UCSD-AML1 (cell line): ENCODE results near the gene WDR91.
"Not testable (repeated sequence)": the region's sequence is repeated elsewhere in the genome, so short reads cannot be mapped to it uniquely, and the experiment has no call there.

ENCODE experiments used
- DNase-seq: peaks from one replicate; lab custom pipeline; 2025; ENCODE audit not compliant: unreplicated experiment; lab: John Stamatoyannopoulos, UW

The WDR91 gene

DNA sequence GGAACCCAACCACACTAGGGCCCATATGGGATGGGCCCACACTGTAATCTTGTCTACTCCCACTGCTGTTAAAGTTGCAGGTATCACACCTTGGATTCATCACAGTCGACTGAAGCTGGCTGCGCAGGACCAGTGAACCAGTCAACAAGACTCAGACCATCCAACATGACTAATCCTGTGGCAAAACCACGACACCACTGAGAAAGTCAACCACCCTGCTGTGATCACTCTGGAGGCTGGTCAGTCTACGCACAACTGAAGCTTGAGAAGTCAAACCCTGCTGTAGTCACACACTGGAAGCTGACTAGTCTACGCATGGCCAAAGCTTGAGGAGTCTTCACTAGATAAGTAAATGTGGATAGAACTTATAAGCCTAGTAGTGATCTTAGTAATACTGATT, 31.2 kb downstream of the WDR91 start:
- DNase-seq, result no peak

GRCh38 chr7:135179321-135179925, 31.9 kb downstream of the WDR91 start:
- no peak for DNase-seq

GRCh38 chr7:135178364-135178763, 33.0 kb downstream of the WDR91 start:
- no peak for DNase-seq

DNA sequence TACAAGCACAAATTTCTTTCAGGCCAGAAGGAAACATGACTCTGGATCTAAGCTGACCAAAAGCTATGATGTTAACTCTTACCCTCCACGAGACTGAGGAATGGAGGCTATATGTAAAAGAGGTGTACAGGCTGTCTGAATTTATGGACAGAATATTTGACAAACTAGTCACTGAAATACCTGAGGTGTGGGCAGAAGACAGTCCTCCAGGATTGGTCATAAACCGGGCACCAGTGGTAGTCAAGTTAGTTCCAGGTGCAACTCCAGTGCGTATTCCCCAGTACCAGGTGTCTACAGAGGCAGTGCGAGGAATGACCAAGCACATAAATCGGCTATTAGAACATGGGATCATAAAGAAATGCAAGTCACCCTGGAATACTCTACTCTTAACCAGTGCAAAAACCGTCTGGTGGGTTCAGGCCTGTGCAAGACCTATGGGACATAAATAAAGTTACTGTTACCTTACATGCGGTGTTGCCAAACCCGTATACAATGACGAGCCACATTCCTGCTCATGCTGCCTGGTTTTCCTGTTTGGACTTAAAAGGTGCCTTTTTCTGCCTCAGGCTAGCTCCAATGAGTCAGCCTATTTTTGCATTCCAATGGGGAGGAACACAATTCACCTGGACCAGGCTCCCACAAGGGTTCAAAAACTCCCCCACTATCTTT, 34.2 kb downstream of the WDR91 start:
- DNase-seq, result no peak

DNA sequence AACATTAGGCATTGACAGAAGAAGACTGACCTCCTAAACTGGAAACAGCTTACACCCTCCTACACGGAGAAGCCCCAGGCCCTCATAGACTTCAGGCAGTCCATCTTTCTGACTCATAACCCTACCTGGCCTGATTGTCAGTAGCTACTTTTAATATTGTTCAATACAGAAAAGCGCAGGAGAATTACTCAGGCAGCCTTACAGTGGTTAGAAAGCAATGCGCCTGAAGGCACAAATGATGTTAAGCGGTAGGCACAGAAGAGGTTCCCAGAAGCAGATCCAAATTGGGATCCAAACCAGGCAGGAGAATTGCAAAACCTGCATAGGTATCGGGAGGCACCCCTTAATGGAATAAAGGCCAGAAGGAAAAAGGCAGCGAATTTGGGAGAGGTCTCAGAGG, 35.4 kb downstream of the WDR91 start:
- no peak for DNase-seq

DNA sequence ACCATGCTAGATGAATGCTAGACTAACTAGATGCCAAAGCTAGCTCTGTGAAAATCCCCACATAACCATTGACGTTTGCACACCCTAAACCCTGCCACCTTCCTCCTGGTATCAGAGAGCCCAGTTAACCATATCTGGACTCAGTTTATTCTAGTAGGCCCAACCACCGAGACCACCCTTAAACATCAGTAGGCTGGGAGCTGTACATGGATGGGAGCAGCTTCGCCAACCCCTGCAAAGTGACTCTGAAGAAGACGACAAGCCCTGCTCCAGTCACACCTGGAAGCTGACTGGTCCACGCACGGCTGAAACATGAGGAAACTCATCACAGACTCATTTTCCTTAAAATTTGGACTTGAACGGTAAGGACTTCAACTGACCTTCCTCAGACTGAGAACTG, 36.4 kb downstream of the WDR91 start:
- DNase-seq, result no peak

DNA sequence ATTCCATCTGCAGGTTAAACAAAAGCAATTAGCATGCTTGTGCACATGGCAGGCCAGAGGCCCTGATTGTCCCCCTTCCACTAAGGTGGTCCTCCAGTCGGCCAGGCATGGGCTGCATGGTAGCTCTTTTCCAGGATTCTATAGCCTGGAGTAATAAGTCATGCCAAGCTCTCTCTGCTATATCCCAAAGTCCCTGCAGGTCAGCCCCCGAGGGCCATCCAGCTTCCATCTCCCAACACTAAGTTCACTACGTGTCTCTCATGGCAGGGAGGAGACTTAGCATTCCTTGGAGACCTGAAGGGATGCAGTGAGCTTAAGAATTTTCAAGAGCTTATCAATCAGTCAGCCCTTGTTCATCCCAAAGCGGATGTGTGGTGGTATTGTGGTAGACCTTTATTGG, 37.4 kb downstream of the WDR91 start:
- DNase-seq, result not testable (repeated sequence)

DNA sequence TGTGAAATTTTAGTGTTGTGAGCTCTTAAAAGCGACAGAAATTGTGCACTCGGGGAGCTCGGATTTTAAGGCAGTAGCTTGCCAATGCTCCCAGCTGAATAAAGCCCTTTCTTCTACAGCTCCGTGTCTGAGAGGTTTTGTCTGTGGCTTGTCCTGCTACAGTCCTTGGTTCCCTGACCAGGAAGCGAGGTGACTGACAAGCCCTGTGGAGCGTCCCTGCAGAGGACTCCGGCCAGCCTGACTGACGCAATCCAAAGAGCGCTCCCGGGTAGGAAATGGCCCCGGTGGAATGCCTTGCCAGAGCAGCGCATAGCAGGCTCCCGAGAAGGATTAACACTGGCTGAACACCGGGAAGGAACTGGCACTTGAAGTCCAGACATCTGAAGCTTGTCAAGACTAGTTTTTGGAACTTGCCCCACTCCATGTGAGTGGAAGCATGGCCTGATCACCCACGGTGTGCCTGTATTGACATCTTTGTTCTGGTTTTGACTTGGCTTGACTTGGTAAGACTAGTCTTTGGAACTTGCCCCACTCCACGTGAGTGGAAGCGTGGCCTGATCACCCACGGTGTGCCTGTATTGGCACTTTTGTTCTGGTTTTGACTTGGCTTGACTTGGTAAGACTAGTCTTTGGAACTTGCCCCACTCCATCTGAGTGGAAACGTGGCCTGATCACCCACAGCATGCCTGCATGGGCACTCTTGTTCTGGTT, 39.6 kb downstream of the WDR91 start:
- DNase-seq, result not testable (repeated sequence)

GRCh38 chr7:135170998-135171481, 40.3 kb downstream of the WDR91 start:
- not testable (repeated sequence) for DNase-seq

- peak; percentile 90 for DNase-seq
Measured at GRCh38 chr7:135170274-135170997, 40.9 kb downstream of the WDR91 start, which contains the start of gene CYREN. Gene CYREN (minus strand): TSS chr7:135170707. CDS start chr7:135168922, 1,785 bp downstream.

- no peak for DNase-seq
Measured at GRCh38 chr7:135169964-135170273, 41.4 kb downstream of the WDR91 start.

DNA sequence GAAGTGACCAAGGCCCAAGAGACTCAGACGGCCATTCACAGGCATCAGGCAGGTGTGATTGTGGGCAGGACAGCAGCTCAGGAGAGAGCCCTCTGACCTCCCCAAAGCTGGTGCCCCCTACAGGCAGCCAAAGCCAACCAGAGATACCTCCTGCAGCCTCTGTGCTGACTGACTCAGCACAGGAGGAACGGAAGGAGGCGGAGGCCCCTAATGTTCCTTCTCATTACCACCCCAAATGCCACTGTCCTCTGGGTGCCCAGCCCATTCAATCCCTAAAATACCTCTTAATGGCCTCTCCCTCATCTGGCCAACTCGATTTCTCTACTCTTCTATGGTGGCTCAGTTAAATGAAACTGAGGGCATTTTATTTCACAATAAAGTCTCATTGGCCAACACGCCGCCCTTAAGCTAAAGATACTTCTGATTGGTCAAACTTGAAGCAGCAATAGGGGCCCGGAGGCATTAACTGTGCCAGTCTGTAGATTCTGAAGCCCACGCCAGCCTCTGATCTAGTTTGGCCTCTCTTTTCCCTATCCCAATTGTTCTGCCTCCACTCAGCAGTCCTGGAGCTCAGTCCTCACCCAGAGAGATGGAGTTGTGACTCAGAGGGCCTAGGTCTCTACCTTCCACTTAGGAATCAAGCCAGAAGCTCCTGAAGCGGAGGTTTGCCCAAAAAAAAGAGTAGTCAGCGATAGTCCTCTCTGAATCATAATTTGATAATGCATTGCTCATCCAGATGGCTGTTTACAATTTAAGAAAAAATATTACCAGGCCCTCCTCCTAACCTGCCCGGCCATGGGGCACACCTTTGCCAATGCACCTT, 42.0 kb downstream of the WDR91 start:
- DNase-seq, result peak; percentile 57

- DNase-seq, result no peak
Measured at GRCh38 chr7:135168489-135169140, 42.7 kb downstream of the WDR91 start.

- DNase-seq, result peak; percentile 35
Measured at GRCh38 chr7:135168001-135168400, 43.3 kb downstream of the WDR91 start.

DNA sequence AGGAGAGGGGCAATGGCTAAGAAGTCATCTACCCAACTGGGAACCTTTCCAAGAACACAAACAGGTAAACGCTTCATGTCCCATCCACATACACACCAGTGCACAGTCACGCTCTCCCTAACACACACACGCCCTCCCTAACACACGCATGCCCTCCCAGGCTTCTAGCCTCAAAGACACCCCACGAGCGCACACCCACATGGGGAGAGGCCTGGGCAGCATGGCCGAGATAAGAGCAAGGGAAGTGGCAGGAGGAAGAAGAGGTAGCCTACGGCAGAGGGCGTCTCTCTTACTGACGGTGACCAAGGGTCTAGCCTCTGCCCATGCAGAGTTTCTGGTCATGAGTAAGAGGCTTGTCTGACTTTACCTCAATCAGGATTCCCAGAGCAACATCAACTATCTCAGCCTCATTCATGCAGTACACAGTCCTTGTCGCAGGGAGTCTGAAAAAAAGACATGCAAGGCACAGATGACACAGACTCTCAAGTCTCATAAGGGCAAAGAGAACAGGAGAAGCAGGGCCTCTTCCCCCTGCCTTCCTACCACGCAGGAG, 43.9 kb downstream of the WDR91 start:
- DNase-seq, result peak; percentile 20

DNA sequence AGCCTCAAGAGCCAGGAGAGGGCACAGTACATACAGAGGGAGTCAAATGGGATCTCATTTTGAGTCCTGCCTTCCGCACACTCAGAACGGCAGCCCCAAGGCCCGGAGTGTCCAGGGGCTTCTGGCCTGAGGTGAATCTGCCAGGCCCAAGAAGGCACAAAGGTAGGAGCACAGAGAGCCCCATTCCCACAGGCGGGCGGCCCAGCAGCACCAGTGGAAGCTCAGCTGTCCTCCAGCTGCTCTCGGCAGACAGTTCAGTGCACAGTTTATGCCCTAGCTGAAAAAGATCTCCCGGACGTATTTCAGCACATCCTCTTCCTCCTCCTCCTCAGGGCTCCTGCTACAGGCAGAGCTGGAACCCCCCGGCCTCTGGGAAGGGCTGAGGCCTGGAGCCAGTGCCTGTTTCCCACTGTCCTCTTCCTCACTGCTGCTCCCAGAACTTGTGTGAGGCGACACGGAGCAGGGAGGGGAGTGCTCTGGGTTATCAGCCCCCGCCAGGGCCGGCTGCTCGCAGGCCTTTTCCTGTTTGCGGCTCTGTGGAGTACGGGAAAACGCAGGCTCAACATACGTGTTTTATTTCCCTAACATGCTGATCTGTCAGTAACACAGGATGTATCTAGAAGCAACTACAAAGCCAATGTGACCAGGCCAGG, 44.9 kb downstream of the WDR91 start:
- peak; percentile 72 for DNase-seq

- no peak for DNase-seq
Measured at GRCh38 chr7:135165862-135166261, 45.5 kb downstream of the WDR91 start.

- DNase-seq, result no peak
Measured at GRCh38 chr7:135164357-135165061, 46.8 kb downstream of the WDR91 start.
